NCI-H2081 treated with DMSO at 0.1 percent for 48 hours (cell line): Measurements from ENCODE around the gene TLCD1.
"Not testable (repeated sequence)": the region's sequence is repeated elsewhere in the genome, so short reads cannot be mapped to it uniquely, and the experiment has no call there.

Experiments used
- DNase-seq: peaks from one replicate; lab custom pipeline; 2025; lab: John Stamatoyannopoulos, UW

The TLCD1 gene

DNA sequence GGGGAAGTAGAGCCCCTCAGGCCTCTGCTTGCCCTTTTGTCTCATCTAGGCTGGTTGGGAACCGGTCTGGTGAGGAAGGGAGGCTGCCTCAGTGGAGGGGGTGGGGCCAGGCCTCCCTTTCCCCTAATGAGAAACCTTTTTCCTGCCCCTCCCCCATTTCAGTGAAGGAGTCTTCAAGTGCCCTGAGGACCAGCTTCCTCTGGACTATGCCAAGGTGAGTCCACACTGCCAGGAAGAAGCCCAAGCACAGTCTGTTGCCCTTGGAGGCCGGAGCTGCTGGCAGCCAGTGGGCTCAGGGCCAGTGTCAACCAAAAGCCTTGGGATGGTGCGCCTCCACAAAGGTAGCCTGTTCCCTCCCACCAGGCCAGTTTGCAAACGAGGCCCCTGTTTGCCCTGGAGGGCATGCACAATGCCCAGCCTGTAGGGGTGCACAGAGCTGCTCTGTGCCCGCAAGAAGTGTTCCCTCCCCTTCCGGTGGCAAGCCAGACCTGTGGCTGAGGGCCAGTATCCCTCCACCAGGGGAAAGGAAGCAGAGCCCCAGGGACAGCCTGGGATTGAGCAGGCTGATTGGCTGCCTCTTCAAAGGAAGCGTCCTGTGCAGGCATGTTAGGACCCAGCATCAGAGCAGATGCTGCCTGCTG, 21.1 kb upstream of the TLCD1 start:
- no peak for DNase-seq

DNA sequence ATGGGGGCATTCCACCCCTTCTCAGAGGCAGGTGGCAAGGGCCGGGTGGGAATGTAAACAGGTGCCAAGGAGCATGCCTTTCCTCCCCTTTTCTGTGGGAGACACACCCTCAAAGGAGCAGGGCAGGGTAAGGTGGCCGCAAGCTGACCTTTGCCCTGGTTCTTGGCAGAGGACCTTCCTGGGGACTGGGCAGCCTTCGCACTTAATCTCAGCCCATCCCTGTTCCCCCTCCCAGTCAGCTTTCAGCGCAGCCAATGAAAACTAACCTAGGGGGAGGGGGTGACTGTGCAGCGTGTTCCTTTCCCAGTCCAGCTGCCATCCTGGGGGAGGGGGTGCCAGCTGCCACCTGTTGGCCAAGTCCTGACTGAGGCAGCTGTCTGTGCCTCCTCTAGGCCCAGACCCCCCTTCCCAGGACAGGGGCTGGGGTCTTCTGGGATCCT, 20.6 kb upstream of the TLCD1 start:
- DNase-seq, result no peak

DNA sequence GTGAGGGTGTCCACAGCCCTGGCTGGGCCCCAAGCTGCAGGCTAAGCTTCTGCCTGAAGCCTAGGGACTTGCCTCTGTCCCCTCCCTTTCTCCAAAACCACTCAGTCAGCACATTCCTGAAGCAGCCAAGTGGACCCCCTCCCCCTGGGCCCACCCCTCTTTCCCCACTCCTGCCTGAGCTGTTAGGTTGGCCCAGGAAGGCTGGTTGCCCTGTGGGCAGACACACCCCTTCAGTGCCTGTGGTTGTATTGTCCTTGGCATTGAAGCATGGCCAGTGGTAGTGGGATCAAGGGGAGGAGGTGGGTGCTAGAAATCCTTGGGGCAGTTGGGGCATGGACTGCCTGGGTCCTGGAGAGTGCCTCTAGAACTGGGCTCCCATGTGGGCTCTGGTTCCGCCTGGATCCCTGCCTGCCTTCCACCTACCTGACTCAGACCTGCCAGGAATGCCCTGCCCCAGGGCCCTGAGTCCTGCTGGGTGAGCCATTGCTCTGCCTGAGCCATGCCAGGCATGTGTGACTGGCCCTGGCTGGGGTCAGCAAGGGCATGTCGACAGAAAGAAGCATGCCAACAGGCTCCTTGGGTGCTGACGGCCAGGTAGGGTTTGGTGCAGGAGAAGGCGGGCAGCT, 19.9 kb upstream of the TLCD1 start:
- no peak for DNase-seq

DNA sequence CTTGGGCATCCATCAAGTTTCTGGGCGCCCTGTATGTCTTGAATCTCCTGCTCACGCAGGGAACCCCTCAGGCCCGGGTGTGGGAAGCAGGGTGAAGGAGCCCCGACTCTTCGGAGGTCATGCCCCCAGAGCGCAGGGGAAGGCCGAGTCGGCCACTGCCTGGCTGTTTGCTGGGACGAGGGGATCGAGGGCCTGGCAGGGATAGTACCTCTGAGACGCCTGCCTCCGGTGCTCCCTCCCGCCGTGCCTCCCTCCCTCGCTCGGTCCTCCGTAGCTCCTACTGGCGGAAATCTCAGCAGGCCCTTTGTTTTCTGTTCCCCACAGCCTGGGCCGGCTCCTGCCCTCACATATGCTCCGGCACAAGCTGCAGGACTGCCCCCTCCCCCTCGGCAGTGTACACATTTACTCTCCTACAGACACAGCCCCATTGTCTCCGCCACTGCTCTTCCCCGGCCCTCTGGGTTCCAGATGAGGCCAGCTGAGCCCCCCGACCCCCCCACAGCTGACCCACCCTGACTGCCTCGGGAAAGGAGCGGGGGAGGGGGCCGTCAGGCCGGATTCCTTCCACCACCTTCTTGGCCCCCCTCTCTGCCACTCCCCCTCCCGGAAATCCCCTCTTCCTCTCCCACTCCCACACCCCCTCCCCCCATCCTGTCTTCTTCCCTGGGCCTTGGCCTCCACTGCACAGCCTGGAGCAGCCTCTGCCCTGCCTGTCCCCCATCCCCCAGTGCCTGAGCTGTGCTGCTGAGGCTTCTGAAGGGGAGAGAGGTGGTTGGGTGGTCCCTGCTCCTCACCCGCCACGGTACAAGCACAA, 19.1 kb upstream of the TLCD1 start:
- DNase-seq, result no peak

DNA sequence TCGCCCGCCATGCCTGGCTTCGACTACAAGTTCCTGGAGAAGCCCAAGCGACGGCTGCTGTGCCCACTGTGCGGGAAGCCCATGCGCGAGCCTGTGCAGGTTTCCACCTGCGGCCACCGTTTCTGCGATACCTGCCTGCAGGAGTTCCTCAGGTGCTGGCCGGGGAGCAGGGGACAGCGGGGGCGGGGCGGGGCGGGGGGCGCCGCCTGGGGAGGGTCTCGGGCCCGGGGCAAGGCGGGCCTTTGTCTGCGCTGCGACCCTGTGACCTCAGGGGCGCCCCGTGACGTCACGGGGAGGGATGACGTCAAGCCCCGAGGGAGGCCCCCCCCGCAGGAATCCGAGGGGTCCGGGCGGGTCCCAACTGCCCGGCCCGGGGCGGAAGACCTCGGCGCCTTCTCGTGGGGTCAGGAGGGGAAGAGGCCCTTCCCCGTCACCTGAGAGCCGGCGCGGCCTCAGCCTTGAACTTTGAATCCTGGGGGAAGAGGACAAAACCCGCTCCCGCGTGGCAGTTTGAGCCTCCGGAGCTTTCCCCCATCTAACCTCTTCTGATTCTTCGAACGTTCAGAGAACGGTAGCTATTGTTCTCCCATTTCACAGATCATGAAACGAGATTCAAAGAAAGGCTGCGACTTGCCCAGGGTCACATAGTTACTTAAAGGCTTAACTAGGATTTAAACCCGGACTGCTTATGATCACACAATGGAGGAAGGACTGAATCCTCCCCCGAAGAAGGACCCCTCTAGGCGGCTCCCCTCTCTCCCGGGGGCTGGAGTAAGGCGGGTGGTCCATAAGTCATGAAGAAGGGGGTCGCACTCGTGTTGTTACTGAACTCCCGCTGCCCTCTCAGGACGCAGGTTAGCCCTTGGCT, 18.3 kb upstream of the TLCD1 start:
- no peak for DNase-seq

DNA sequence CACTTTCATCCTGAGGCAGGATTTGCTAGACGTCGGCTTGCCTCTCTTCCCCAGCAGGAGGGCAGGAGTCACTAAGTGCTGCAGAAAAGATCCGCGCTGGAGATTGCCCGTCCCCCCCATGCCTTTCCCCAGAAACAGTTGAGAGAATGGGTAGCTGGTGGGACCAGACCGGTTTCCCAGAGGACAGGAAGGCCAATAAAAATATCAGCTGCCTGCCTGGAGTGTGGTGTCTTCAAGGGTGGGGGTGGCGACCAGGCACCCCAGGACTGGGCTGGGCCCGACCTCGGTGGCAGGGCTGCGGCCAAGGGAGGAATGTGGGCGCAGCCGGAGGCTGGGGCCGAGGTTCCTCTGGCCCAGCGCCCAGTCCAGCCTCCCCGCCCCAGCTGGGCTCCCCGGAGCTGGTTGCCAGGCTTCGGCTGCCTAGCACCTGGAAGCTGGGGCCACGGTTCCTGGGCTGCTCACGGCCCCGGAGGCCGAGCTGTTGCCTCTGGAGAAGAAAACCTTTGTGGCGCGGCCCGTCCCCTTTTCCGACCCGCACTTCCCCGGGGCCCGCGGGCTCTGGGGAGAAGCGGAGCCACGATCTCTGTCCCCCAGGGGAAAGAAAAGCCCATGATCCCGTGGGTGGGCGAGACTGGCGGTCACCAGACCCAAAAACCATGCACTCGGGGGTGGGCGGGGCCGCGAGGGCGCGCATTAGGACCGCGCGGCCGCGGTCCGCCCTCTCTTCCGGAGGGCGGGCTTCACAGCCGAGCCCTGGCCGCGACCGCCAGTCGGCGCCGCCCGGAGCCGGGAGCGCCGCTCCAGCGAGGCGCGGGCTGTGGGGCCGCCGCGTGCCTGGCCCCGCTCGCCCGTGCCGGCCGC, 17.4 kb upstream of the TLCD1 start, which contains the start of gene TRAF4:
TSS of gene TRAF4 (plus strand) at position 769 of the 861 bp plus-strand sequence. CDS start 102 bp downstream, outside the sequence.
- DNase-seq, result no peak

DNA sequence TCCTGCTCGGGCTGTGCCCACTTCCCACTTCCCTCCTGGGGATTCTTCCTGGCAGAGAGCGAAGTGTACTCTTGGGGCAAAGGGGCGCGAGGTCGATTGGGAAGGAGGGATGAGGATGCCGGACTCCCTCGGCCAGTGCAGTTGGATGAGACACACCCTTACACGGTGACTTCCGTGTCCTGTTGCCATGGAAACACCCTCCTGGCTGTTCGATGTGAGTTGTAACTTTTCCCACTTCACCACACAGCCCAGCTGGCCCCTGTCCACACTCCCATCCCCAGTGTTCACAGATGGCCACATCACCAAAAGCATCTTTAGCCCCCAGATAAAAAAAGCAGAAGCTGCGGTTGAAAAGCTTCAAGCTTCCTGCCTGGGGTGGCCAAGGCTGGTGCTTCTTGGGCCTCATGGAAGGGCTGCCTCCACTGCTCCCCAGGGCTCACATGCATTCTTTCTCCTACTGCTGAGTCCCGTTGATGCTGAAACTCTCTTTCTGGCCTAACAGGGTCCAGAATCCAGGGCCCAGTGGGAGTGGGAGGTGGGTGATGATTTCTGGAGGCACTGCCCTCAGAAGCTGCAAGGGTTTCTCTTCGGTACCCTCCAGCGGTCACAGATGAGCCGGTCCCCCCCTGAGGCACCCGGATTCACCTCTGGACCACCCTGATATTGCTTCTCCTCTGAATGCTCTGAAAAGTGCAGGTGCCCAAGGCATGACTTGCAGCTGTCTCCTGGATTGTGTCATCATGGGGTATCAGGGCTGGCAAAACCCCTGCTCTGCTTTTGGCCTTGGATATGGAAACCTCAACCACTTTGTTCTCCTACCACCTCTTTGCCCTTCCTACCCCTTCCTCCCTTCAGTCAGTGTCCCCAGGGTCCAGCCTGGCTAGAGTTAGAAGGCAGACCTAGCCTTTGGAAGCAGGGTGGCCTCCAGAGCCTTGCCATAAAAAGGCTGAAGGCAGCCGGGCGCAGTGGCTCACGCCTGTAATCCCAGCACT, 15.6 kb upstream of the TLCD1 start:
- no peak for DNase-seq

DNA sequence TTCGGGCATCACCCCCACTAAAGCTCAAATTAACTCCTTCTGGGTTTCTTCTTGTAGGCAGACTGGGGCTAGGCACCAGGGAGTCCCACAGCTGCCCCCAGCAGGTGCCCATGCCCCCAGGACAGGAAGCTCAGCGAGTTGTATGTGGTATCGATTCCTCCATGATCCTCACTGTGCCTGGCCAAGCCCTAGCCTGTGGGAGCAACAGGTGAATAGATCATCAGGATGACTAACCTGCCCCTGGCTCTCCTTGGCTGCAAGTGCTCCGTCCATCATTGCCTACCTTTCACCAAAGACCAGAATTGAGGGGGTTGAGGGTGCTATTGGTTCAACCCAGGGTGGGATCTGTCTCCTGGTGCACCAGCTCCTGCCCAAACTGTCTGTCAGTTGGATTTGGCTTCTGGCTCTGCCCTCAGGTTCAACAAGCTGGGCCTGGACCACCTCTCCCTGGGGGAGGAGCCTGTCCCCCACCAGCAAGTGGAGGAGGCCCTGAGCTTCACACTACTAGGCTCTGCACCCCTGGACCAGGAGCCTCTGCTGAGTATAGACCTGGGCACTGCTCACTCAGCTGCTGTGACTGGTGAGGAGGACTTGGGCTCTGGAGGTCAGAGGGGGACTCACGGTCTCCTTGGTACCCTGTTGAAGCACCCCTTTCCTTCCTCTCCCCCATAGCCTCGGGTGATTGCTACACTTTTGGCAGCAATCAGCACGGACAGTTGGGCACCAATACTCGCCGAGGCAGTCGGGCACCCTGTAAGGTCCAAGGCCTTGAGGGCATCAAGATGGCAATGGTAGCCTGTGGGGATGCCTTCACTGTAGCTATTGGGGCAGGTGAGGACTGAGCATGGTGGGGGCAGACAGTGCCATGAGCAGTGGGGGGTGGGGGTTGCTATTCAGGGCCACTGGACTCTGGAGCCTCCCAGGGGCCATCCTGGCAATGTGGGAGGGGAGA, 14.6 kb upstream of the TLCD1 start:
- DNase-seq, result no peak

DNA sequence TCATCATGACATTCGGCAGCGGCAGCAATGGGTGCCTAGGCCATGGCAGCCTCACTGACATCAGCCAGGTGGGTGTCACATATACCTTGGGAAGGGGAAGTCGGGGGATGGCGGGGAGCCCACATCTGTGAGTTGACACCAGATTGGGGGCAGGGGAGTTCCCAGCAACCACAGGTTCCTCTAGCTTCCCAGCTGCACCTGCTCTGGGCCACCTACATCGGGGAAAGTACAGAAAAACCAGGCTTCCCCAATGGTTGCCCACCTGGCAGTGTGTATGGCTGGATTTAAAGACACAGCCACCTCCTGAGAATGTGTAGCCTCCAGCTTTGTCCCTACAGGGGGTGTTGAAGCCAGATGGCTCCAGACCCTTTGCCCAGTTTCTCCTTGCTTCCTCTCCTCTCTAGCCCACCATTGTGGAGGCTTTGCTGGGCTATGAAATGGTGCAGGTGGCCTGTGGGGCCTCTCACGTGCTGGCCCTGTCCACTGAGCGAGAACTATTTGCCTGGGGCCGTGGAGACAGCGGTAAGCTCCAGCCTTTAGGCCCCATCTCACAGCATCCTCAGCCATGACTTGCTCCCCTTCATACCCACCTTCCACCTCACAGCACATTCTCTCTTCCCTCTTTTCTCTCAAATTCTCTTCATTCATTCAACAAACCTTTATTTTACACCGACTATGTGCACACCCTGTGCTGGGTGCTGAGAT, 12.8 kb upstream of the TLCD1 start:
- DNase-seq, result no peak

DNA sequence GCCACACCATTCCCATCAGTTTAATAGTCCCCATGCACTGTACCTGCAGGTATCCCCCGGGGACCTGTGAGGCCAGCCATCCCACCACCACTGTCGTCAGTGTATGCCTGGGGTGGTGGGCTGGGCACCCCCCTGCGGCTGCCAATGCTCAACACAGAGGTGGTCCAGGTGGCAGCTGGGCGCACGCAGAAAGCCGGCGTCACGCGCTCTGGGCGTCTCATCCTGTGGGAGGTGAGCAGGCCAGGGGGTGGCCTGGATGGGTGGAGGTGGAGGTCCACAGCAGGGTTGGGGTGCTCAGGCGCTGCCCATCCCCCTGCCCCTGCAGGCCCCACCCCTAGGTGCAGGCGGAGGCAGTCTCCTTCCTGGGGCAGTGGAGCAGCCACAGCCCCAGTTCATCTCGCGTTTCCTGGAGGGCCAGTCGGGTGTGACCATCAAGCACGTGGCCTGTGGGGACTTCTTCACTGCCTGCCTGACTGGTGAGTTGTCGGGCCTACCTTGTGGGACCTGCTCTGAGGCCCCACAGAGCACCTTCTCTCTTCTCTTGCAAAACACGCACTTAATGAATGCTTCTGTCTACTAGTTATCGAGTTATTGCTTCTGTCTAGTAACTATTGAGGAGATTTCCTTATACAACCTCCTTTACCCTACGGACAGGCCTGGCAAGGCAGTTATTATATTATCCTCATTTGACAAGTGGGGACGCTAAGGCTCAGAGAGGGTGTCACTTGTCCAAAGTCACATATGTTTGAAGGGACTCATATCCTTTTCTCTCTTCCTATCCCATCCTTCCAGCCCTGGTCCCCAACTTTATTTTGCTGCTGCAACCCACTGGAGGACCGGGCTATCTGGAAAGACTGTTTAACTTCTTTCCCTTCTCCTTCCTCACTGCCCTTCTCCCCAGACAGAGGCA, 12.0 kb upstream of the TLCD1 start:
- no peak for DNase-seq

DNA sequence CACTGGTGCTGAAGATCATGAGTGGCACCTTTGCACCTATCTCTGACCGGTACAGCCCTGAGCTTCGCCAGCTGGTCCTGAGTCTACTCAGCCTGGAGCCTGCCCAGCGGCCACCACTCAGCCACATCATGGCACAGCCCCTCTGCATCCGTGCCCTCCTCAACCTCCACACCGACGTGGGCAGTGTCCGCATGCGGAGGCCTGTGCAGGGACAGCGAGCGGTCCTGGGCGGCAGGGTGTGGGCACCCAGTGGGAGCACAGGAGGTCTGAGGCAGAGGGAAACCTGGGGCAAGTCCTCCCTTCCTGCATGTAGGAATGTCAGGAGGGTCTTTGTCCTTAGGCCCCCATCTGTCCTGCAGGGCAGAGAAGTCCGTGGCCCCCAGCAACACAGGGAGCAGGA, 11.3 kb upstream of the TLCD1 start:
- no peak for DNase-seq

DNA sequence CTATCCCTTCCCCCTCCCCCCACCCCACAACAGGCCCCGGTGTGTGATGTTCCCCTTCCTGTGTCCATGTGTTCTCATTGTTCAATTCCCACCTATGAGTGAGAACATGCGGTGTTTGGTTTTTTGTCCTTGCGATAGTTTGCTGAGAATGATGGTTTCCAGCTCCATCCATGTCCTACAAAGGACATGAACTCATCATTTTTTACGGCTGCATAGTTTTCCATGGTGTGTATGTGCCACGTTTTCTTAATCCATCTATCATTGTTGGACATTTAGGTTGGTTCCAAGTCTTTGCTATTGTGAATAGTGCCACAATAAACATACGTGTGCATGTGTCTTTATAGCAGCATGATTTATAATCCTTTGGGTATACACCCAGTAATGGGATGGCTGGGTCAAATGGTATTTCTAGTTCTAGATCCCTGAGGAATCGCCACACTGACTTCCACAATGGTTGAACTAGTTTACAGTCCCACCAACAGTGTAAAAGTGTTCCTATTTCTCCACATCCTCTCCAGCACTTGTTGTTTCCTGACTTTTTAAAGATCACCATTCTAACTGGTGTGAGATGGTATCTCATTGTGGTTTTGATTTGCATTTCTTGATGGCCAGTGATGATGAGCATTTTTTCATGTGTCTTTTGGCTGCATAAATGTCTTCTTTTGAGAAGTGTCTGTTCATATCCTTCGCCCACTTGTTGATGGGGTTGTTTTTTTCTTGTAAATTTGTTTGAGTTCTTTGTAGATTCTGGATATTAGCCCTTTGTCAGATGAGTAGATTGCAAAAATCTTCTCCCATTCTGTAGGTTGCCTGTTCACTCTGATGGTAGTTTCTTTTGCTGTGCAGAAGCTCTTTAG, 10.1 kb upstream of the TLCD1 start:
- not testable (repeated sequence) for DNase-seq

DNA sequence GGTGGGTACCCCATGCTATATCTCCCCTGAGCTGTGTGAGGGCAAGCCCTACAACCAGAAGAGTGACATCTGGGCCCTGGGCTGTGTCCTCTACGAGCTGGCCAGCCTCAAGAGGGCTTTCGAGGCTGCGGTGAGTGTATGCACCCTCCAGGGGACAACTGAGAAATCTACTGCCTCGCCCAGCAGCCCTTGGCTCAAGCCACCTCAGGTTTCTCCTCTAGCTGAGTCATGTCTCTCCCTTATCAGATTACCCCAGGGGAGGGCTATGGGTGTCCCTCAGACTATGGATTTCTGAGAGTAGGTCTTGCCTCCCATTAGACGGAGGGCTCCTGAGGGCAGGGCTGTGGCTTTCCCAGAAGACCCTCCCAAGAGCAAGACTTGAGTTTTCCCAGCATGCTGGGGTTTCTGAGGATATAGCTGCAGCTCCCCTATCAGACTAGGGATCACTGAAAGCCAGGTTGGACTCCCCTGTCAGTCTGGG, 9.2 kb upstream of the TLCD1 start:
- no peak for DNase-seq

DNA sequence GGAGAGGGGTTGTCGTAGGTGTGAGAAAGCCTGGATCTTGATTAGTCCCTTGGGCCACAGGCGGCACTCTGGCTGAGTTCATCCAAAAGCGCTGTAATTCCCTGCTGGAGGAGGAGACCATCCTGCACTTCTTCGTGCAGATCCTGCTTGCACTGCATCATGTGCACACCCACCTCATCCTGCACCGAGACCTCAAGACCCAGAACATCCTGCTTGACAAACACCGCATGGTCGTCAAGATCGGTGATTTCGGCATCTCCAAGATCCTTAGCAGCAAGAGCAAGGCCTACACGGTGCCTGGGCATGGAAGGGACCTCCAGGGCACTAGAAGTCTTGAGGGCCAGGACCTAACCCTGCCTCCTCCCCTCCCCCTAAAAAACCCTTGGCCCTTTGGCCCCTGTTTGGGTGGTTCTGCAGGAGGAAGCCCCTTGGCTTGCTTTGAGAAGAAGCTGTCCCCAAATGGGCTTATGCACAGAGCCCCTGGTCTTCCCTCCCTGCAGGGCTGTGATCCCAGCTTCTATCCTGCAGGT, 8.7 kb upstream of the TLCD1 start:
- DNase-seq, result no peak

DNA sequence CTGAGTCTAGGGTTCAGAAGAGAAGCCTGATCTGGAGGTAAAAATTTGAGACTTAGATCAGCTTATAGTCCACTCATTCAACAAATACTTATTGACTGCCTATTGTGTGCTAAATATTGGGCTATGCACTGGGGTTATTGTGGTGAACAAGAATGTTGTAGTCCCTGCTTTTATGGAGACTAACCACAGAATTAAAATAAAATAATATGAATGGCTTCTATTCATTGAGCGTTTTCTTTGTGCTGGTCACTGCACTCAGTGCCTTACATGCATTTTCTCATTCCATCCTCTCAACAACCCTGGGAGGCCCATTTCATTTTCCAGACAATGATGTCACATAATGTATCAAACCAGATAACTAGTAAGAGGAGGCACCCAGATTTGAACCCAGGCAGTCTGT, 7.3 kb upstream of the TLCD1 start:
- no peak for DNase-seq

DNA sequence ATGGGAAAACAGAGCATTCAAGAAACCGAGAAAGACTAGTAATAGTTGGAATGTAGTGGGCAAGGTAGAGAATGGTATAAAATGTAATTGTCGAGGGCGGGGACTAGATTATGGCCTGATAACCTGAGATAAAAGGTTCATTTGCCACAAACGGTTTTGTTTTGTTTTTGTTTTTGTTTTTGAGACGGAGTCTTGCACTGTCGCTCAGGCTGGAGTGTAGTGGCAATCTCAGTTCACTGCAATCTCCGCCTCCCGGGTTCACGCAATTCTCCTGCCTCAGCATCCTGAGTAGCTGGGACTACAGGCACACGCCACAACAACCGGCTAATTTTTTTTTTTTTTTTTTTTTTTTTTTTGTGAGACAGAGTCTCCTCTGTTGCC, 3.9 kb upstream of the TLCD1 start:
- DNase-seq, result no peak
